Panc1 (cell line): ENCODE data around the gene TRPV6.

Experiments used
- CTCF ChIP-seq: fragments of 450-650 bp; IDR thresholded peaks from 2 replicates; pipeline ENCODE4 v1.5.1; 2017; ENCODE audit warnings: mild to moderate bottlenecking
- POLR2AphosphoS5 ChIP-seq: IDR thresholded peaks from 2 replicates; pipeline ENCODE4 v1.6.1; 2012; ENCODE audit warnings: mild to moderate bottlenecking, low read depth, low read length, moderate library complexity
- TCF7L2 ChIP-seq: IDR thresholded peaks from 2 replicates; pipeline ENCODE4 v1.6.1; 2011; ENCODE audit warnings: mild to moderate bottlenecking, low read depth, low read length, inconsistent platforms

GRCh38 chr7:142882338-142882678 is 3.2 kb downstream of the TRPV6 start:
- TF ChIP-seq CTCF = no peak
- no peak for TF ChIP-seq TCF7L2
- TF ChIP-seq POLR2AphosphoS5 = no peak
